H1 (cell line): ENCODE results near the gene SLC43A1. TPM values are rescaled to one million over a fixed set of nuclear protein-coding genes. Genes with fewer than 3 reads are reported as not detected.

Source experiments
- CBX8 ChIP-seq: fragments of 300-800, 300-1000 bp; sonication (generic); IDR thresholded peaks from 2 replicates; pipeline ENCODE4 v1.7.1; 2016; ENCODE audit warnings: low read depth, low read length, borderline replicate concordance
- KDM1A ChIP-seq: fragments of 200-600, 300-600 bp; sonication (generic); IDR thresholded peaks from 2 replicates; pipeline ENCODE4 v1.7.1; 2016; ENCODE audit warnings: mild to moderate bottlenecking, low read length, borderline replicate concordance
- RNF2 ChIP-seq: fragments of 200-900, 300-1000 bp; sonication (generic); IDR thresholded peaks from 2 replicates; pipeline ENCODE4 v1.7.1; 2016; ENCODE audit warnings: borderline replicate concordance, low read depth, mild to moderate bottlenecking, antibody characterized with exemption, low read length; ENCODE audit not compliant: poor library complexity, severe bottlenecking; ENCODE audit errors: missing control alignments
- SIX5 ChIP-seq: IDR thresholded peaks from 2 replicates; pipeline ENCODE4 v1.6.1; 2011; ENCODE audit warnings: mild to moderate bottlenecking, low read depth, low read length
- SP2 ChIP-seq: IDR thresholded peaks from 2 replicates; pipeline ENCODE4 v1.6.1; 2012; ENCODE audit warnings: mild to moderate bottlenecking, low read length, inconsistent platforms
- polyA plus RNA-seq, 7 experiments: library from polyadenylated mRNA; depleted of rRNA in 3 of 7; stranded (reverse) in 5 of 7; unstranded in 2 of 7; fragments of >200 nt in 5 of 7; fragments of 200-250 nt in 2 of 7; gene quantifications; 1 replicate in 5 of 7; 2 replicates in 1 of 7; 4 replicates in 1 of 7; pipeline versions ENCODE4 v1.2.1 to v1.2.3, GENCODE V29; 2011 to 2013; ENCODE audit warnings: missing spikeins in 2 of 7, mixed read lengths in 2 of 7
- total RNA-seq: library from RNA; stranded (reverse); fragmentation: NEBNext Ultra II Directional; extraction: Animal tissue kit (Norgen Biotek cat#: 25700); gene quantifications from 2 replicates; pipeline ENCODE4 v1.2.1, GENCODE V29; 2021
- TF ChIP-seq, protein P1 (sequence below): fragments of 300-600 bp; sonication (generic); IDR thresholded peaks from 2 replicates; pipeline ENCODE4 v1.7.1; 2012; ENCODE audit warnings: low read length, moderate library complexity, mild to moderate bottlenecking, inconsistent platforms; ENCODE audit not compliant: insufficient replicate concordance
- TF ChIP-seq, protein P2 (sequence below): IDR thresholded peaks from 2 replicates; pipeline ENCODE4 v1.6.1; 2011; ENCODE audit warnings: low read depth, mild to moderate bottlenecking, low read length; ENCODE audit not compliant: insufficient read depth

The SLC43A1 gene
- total and polyA plus RNA-seq, 2 of the 8 experiments (the other 6 are each of a cell fraction or from before 2014, with no cell fraction given), result 34.5 to 58.0 TPM

DNA sequence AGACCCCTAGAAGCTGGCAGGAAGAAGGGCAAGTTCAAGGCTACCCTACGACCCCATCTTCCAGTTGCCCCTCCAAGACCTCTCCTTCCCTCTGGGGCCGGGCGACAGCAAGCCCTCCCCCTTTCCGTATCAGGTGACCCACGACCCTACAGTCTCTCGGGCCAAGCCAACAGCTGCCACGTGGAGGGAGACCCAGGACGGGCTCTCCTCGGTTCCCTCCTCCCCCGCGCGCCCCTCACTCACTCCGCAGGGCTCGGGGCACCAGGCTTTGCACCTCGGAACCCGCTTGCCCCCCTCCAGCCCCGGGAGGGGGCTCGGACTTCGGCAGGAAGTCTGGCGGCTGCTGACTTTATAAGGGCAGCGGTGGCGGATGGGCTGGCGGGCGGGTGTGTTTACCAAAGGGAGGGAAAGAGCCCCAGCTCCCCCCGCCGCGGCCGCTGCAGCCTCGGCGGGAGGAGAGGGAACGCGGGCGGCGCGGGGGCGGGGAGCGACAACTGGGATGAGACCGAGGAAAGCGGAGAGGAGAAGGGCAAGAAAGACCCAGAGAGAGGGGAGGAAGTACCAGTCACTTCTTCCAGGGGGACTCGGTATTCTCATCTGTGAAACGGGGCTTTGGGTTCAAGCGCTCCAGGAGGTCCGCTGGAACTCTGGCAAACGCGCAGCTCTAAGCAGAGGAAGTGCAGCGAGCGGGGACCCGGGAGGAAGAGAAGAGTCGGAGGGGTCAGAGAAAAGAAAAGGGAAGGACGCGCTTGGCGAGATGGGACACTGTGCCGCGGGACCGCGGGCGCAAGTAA is 767 bp downstream of the SLC43A1 start (continued):
- TF ChIP-seq, protein P1, sequence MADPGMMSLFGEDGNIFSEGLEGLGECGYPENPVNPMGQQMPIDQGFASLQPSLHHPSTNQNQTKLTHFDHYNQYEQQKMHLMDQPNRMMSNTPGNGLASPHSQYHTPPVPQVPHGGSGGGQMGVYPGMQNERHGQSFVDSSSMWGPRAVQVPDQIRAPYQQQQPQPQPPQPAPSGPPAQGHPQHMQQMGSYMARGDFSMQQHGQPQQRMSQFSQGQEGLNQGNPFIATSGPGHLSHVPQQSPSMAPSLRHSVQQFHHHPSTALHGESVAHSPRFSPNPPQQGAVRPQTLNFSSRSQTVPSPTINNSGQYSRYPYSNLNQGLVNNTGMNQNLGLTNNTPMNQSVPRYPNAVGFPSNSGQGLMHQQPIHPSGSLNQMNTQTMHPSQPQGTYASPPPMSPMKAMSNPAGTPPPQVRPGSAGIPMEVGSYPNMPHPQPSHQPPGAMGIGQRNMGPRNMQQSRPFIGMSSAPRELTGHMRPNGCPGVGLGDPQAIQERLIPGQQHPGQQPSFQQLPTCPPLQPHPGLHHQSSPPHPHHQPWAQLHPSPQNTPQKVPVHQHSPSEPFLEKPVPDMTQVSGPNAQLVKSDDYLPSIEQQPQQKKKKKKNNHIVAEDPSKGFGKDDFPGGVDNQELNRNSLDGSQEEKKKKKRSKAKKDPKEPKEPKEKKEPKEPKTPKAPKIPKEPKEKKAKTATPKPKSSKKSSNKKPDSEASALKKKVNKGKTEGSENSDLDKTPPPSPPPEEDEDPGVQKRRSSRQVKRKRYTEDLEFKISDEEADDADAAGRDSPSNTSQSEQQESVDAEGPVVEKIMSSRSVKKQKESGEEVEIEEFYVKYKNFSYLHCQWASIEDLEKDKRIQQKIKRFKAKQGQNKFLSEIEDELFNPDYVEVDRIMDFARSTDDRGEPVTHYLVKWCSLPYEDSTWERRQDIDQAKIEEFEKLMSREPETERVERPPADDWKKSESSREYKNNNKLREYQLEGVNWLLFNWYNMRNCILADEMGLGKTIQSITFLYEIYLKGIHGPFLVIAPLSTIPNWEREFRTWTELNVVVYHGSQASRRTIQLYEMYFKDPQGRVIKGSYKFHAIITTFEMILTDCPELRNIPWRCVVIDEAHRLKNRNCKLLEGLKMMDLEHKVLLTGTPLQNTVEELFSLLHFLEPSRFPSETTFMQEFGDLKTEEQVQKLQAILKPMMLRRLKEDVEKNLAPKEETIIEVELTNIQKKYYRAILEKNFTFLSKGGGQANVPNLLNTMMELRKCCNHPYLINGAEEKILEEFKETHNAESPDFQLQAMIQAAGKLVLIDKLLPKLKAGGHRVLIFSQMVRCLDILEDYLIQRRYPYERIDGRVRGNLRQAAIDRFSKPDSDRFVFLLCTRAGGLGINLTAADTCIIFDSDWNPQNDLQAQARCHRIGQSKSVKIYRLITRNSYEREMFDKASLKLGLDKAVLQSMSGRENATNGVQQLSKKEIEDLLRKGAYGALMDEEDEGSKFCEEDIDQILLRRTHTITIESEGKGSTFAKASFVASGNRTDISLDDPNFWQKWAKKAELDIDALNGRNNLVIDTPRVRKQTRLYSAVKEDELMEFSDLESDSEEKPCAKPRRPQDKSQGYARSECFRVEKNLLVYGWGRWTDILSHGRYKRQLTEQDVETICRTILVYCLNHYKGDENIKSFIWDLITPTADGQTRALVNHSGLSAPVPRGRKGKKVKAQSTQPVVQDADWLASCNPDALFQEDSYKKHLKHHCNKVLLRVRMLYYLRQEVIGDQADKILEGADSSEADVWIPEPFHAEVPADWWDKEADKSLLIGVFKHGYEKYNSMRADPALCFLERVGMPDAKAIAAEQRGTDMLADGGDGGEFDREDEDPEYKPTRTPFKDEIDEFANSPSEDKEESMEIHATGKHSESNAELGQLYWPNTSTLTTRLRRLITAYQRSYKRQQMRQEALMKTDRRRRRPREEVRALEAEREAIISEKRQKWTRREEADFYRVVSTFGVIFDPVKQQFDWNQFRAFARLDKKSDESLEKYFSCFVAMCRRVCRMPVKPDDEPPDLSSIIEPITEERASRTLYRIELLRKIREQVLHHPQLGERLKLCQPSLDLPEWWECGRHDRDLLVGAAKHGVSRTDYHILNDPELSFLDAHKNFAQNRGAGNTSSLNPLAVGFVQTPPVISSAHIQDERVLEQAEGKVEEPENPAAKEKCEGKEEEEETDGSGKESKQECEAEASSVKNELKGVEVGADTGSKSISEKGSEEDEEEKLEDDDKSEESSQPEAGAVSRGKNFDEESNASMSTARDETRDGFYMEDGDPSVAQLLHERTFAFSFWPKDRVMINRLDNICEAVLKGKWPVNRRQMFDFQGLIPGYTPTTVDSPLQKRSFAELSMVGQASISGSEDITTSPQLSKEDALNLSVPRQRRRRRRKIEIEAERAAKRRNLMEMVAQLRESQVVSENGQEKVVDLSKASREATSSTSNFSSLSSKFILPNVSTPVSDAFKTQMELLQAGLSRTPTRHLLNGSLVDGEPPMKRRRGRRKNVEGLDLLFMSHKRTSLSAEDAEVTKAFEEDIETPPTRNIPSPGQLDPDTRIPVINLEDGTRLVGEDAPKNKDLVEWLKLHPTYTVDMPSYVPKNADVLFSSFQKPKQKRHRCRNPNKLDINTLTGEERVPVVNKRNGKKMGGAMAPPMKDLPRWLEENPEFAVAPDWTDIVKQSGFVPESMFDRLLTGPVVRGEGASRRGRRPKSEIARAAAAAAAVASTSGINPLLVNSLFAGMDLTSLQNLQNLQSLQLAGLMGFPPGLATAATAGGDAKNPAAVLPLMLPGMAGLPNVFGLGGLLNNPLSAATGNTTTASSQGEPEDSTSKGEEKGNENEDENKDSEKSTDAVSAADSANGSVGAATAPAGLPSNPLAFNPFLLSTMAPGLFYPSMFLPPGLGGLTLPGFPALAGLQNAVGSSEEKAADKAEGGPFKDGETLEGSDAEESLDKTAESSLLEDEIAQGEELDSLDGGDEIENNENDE, result no peak
- TF ChIP-seq SP2 (no peak), SIX5 (no peak), RNF2 (no peak), CBX8 (no peak), KDM1A (peak; percentile 97)
- TF ChIP-seq, protein P2, sequence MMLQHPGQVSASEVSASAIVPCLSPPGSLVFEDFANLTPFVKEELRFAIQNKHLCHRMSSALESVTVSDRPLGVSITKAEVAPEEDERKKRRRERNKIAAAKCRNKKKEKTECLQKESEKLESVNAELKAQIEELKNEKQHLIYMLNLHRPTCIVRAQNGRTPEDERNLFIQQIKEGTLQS, result 0 out of 2 replicates have a peak, but pooled peaks have one; percentile 9
